Uterus (tissue), 4 donors: ENCODE data around the gene FANCL. TPM values are rescaled to one million over a fixed set of nuclear protein-coding genes. Genes with fewer than 3 reads are reported as not detected.
"Not testable (repeated sequence)": the region's sequence is repeated elsewhere in the genome, so short reads cannot be mapped to it uniquely, and the experiment has no call there.

Experiments
- DNase-seq, 2 donors: peaks; one replicate each; pipeline ENCODE4 v3.0.0-alpha.2; 2019 to 2020
- H3K27ac ChIP-seq, 2 donors: fragments of 200-600 bp; sonication (generic); 1 replicate in 1 of 2; 2 replicates in 1 of 2; pipeline ENCODE4 v1.5.1; 2016 to 2018
- H3K27me3 ChIP-seq, 2 donors: fragments of 200-600 bp; sonication (generic); one replicate each; pipeline ENCODE4 v1.5.1; 2018 to 2019; ENCODE audit warnings: control low read depth in 1 of 2
- H3K36me3 ChIP-seq, 2 donors: fragments of 200-600 bp; sonication (generic); one replicate each; pipeline ENCODE4 v1.5.1; 2019; ENCODE audit warnings: control low read depth in 1 of 2
- H3K4me1 ChIP-seq, 2 donors: fragments of 200-600 bp; sonication (generic); one replicate each; pipeline ENCODE4 v1.5.1; 2018 to 2019; ENCODE audit warnings: control low read depth in 1 of 2
- H3K4me3 ChIP-seq, 2 donors: fragments of 200-600 bp; sonication (generic); 1 replicate in 1 of 2; 2 replicates in 1 of 2; pipeline ENCODE4 v1.5.1; 2018 to 2019; ENCODE audit warnings: mild to moderate bottlenecking in 1 of 2
- H3K9me3 ChIP-seq, 2 donors: fragments of 200-600 bp; sonication (generic); one replicate each; pipeline ENCODE4 v1.5.1; 2019; ENCODE audit warnings: control low read depth in 1 of 2
- CTCF ChIP-seq, 4 experiments: fragments of 200-600 bp in 2 of 4; fragments of 450-650 bp in 2 of 4; sonication (generic) in 2 of 4; IDR thresholded peaks; one replicate each; pipeline ENCODE4 v1.5.1; 2016 to 2019; ENCODE audit warnings: antibody characterized with exemption in 4 of 4, mild to moderate bottlenecking in 2 of 4, moderate library complexity in 1 of 4
- POLR2A ChIP-seq, 2 donors: fragments of 450-650 bp; IDR thresholded peaks; one replicate each; pipeline ENCODE4 v1.6.1; 2016; ENCODE audit warnings: antibody characterized with exemption in 2 of 2, mild to moderate bottlenecking in 1 of 2, moderate library complexity in 1 of 2
- intact Hi-C: fragments of 100-400 bp; cut with DNase I; formaldehyde crosslinking; loops from one replicate; pipeline ENCODE4 v1.15.1; 2023; ENCODE audit warnings: low total_unique reads
- total RNA-seq, 4 donors: library from RNA; depleted of rRNA in 3 of 4; stranded (reverse); fragments of >200 nt in 3 of 4; gene quantifications; one replicate each; pipeline versions ENCODE4 v1.1.0 to v1.2.4, GENCODE V29; 2014 to 2023
- donor health status: DM: yes; HTN: yes; CAD: no.

The FANCL gene
- total RNA-seq, 4 donors from 2014 or later, result 69.8 to 302 (median 96.4) TPM

GRCh38 chr2:58157754-58158153 is 83.4 kb downstream of the FANCL start:
- no peak overlapping the region for H3K27ac ChIP-seq
- no peaks in the 10 kb centered on the region for H3K9me3 ChIP-seq
- no peaks in the 10 kb centered on the region for H3K4me1 ChIP-seq
- H3K36me3 ChIP-seq, result no peaks in the 10 kb centered on the region
- DNase-seq, result no peak
- H3K4me3 ChIP-seq, result no peak overlapping the region
- intact Hi-C loops, result no loop called here
- H3K27me3 ChIP-seq, result no peaks in the 10 kb centered on the region
- no peak for TF ChIP-seq CTCF (IDR thresholded peaks at IDR 0.05)
- no peak for TF ChIP-seq POLR2A (IDR thresholded peaks at IDR 0.05)

- no peak for DNase-seq
- H3K36me3 ChIP-seq, result no peaks in the 10 kb centered on the region
- H3K4me1 ChIP-seq, result no peaks in the 10 kb centered on the region
- H3K9me3 ChIP-seq, result no peaks in the 10 kb centered on the region
- H3K27me3 ChIP-seq, result no peaks in the 10 kb centered on the region
- no peak overlapping the region for H3K4me3 ChIP-seq
- intact Hi-C loops, result no loop called here
- TF ChIP-seq POLR2A (IDR thresholded peaks at IDR 0.05) (no peak), CTCF (IDR thresholded peaks at IDR 0.05) (no peak)
- no peak overlapping the region for H3K27ac ChIP-seq
These were observed 84.3 kb downstream of the FANCL start for GRCh38 chr2:58156780-58157179.

GRCh38 chr2:58155160-58155778 is 85.9 kb downstream of the FANCL start:
- no peak for DNase-seq
- Histone ChIP-seq H3K9me3 (no peaks in the 10 kb centered on the region), H3K36me3 (no peaks in the 10 kb centered on the region), H3K27me3 (no peaks in the 10 kb centered on the region), H3K4me1 (no peaks in the 10 kb centered on the region), H3K27ac (no peak overlapping the region), H3K4me3 (no peak overlapping the region)
- intact Hi-C loops, result no loop called here
- TF ChIP-seq POLR2A (IDR thresholded peaks at IDR 0.05), result no peak
- no peak for TF ChIP-seq CTCF (IDR thresholded peaks at IDR 0.05)

GRCh38 chr2:58146707-58147106 is 94.4 kb downstream of the FANCL start:
- DNase-seq, result no peak
- Histone ChIP-seq H3K4me1 (no peaks in the 10 kb centered on the region), H3K4me3 (no peak overlapping the region)

GRCh38 chr2:58145769-58146168 is 95.4 kb downstream of the FANCL start:
- H3K9me3 ChIP-seq, H3K4me3 ChIP-seq, H3K27ac ChIP-seq, H3K36me3 ChIP-seq, H3K4me1 ChIP-seq, DNase-seq, H3K27me3 ChIP-seq, intact Hi-C loops: not testable (repeated sequence)

More at GRCh38 chr2:58146707-58147106, 94.4 kb downstream of the FANCL start:
- Histone ChIP-seq H3K27ac (no peak overlapping the region), H3K9me3 (no peaks in the 10 kb centered on the region), H3K36me3 (no peaks in the 10 kb centered on the region), H3K27me3 (no peaks in the 10 kb centered on the region)
- intact Hi-C loops, result no loop called here
- TF ChIP-seq CTCF (IDR thresholded peaks at IDR 0.05) (no peak), POLR2A (IDR thresholded peaks at IDR 0.05) (no peak)
